ENCODE data around the gene SCLY. TPM values are rescaled to one million over a fixed set of nuclear protein-coding genes. Genes with fewer than 3 reads are reported as not detected.

Gene SCLY
- total RNA-seq, 1 experiment from 2014 or later = 8.7 TPM

GRCh38 chr2:238140040-238140439 lies 79.2 kb downstream of the SCLY start:
- no peak for DNase-seq (ENCODE audit: low read depth)

DNA sequence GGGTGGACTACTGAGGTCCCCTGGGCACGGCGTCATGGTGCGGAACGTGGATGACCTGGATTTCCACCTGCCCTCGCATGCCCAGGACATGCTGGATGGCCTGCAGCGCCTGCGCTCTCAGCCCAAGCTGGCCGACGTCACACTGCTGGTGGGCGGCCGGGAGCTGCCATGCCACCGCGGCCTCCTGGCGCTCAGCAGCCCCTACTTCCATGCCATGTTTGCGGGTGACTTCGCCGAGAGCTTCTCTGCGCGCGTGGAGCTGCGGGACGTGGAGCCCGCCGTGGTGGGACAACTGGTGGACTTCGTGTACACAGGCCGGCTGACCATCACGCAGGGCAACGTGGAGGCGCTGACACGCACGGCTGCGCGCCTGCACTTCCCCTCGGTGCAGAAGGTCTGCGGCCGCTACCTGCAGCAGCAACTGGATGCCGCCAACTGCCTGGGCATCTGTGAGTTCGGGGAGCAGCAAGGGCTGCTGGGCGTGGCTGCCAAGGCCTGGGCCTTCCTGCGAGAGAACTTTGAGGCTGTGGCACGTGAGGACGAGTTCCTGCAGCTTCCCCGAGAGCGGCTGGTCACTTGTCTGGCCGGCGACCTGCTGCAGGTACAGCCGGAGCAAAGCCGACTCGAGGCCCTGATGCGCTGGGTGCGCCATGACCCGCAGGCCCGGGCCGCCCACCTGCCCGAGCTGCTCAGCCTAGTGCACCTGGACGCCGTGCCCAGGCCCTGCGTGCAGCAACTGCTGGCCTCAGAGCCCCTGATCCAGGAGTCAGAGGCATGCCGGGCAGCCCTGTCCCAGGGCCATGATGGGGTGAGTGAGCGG lies 80.1 kb downstream of the SCLY start:
- no peak for DNase-seq (ENCODE audit: low read depth)

GRCh38 chr2:238141541-238142318 lies 80.9 kb downstream of the SCLY start:
- peak; percentile 89 for DNase-seq (ENCODE audit: low read depth)

DNA sequence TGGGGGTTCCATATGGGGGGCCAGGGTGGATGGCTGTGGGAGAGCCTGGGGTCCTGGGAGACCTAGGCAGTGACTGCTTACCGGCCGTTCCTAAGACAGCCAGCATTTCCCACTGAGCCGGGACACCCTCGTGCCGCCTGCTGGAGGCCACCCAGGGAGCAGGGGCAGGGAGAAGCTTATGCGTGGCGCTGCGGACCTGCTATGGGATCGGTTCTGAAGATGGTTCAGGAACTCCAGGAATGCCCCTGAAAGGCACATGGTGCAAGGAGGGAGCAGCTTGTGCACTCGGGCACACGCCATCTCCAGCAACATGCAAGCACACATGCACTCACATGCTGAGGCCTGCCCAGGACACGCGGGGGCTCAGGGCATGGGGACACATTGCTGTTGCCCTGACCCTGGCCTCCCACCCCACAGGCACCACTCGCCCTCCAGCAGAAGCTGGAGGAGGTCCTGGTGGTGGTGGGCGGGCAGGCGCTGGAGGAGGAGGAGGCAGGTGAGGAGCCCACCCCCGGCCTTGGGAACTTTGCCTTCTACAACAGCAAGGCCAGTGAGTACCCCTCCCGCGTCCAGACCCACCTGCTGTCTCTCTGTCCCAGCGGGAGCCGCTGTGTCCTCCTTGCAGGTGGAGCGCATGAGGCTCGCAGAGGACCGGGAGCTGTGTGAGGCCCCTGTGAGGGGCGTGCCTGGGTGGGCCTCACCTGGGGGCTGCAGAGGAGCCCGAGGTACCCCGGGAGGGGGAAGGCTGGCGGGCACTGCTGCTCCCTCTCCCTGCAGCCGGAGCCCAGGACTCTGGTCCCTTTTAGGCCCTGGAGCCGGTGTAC lies 81.8 kb downstream of the SCLY start:
- DNase-seq (ENCODE audit: low read depth) = no peak

- DNase-seq (ENCODE audit: low read depth) = peak; percentile 87
These were observed 82.6 kb downstream of the SCLY start for GRCh38 chr2:238143239-238143951.

- DNase-seq (ENCODE audit: low read depth) = no peak
These were observed 83.5 kb downstream of the SCLY start for GRCh38 chr2:238144262-238144661.

DNA sequence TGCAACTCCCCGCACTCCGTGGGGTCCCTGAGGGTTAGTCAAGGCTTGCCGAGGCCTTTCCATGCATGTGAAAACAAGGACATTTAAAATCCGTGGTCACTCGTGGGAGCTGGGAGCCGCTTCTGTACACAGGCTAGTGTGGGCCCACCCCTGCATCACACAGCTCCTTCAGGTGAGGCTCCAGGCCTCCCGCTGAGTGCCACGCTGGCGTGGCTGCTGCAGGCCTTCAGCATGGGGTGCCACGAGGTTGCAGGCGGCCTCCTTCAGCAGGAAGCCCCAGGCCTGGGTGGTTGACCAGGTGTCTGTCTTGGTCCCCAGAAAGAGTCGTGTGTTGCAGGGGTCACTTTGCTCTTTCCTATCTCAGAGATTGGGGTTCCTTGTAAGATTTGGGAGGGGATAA lies 84.2 kb downstream of the SCLY start:
- no peak for DNase-seq (ENCODE audit: low read depth)

GRCh38 chr2:238145851-238146250 lies 85.0 kb downstream of the SCLY start:
- no peak for DNase-seq (ENCODE audit: low read depth)

- DNase-seq (ENCODE audit: low read depth) = no peak
These were observed 86.2 kb downstream of the SCLY start for GRCh38 chr2:238146884-238147544.

DNA sequence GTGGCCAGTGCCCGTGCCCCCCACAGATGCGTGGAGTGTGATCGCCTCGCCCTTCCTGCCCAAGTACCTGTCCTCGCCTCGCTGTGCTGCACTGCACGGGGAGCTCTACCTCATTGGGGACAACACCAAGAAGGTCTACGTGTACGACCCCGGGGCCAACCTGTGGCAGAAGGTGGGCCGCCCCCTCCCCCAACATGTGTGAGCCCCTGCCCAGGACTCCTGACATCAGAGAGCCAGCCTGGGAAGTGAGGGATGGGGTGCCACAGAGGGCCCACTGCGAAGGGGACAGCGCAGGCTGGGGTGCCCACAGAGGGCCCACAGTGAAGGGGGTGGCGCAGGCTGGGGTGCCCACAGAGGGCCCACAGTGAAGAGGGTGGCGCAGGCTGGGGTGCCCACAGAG lies 88.2 kb downstream of the SCLY start:
- DNase-seq (ENCODE audit: low read depth) = no peak

Other genes with a start within 250 kb of the SCLY start
- gene RAMP1, start 201.4 kb upstream of the SCLY start, total RNA-seq (2014; rRNA removed; shearing (Covaris generic)) = 25.4 and 35.8 TPM in 2 replicates
- 86.9 and 99.0 TPM in 2 replicates for gene UBE2F, start 94.0 kb upstream of the SCLY start, total RNA-seq (2014; rRNA removed; shearing (Covaris generic))
- gene ESPNL, start 39.3 kb downstream of the SCLY start, total RNA-seq (2014; rRNA removed; shearing (Covaris generic)) = not detected in 2 replicates
- not detected in 2 replicates for gene KLHL30, start 77.7 kb downstream of the SCLY start, total RNA-seq (2014; rRNA removed; shearing (Covaris generic))
- gene ERFE, start 98.0 kb downstream of the SCLY start, total RNA-seq (2014; rRNA removed; shearing (Covaris generic)) = 1.6 and 5.2 TPM in 2 replicates
- gene ILKAP, start 142.7 kb downstream of the SCLY start, total RNA-seq (2014; rRNA removed; shearing (Covaris generic)) = 8.8 and 19.5 TPM in 2 replicates
- 1.5 and 5.3 TPM in 2 replicates for gene HES6, start 179.0 kb downstream of the SCLY start, total RNA-seq (2014; rRNA removed; shearing (Covaris generic))
- 1.4 and 3.7 TPM in 2 replicates for gene PER2, start 227.6 kb downstream of the SCLY start, total RNA-seq (2014; rRNA removed; shearing (Covaris generic))

All from M059J (cell line).